Ureter (tissue), 1 donor: ENCODE data around the gene LYZL2. TPM values are rescaled to one million over a fixed set of nuclear protein-coding genes. Genes with fewer than 3 reads are reported as not detected.
"Not testable (repeated sequence)": the region's sequence is repeated elsewhere in the genome, so short reads cannot be mapped to it uniquely, and the experiment has no call there.

Experiments
- DNase-seq: peaks from one replicate; pipeline ENCODE4 v3.0.0-alpha.2; 2020; ENCODE audit warnings: low spot score
- total RNA-seq: library from RNA; stranded (reverse); gene quantifications from one replicate; pipeline ENCODE4 v1.2.4, GENCODE V29; 2023
- donor health status: DM: yes; HTN: yes; CAD: no.

Gene LYZL2
- total RNA-seq, 1 donor from 2014 or later: not detected

DNA sequence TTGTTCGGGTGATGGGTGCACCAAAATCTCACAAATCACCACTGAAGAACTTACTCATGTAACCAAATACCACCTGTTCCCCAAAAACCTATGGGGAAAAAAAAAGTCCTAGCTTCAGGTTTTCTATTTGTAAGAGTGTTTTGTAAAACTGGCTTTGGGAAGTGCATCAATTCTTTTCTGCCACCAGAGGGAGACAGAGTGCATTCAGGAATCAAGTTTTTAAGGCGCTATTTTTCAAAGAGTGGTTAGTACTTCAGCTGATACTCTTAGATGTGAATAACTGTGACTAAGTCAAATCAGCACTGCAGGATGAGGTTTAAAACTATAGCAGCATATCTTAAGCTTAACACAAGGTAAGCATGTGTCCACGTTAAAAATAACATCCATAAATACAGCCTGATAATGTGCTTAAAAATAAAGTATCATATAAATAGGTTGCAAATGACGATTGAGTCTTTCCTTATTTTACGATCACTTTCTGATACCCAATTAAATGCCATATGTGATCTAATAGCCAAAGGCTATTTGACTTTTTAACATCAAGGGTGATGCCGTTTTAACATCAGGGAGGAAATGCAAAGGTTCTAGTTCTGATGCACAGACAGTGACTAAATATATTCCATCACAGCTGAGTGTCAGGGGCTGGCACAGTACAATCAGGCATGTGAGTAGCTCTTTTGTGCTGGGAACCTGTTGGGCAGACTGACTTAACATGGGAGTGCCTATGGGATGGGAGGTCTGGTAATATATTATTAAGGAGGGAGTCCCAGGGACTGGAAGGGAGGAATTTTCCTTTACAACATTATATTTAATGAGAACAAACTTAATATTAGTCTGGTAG lies 10.6 kb upstream of the LYZL2 start:
- DNase-seq: no peak

DNA sequence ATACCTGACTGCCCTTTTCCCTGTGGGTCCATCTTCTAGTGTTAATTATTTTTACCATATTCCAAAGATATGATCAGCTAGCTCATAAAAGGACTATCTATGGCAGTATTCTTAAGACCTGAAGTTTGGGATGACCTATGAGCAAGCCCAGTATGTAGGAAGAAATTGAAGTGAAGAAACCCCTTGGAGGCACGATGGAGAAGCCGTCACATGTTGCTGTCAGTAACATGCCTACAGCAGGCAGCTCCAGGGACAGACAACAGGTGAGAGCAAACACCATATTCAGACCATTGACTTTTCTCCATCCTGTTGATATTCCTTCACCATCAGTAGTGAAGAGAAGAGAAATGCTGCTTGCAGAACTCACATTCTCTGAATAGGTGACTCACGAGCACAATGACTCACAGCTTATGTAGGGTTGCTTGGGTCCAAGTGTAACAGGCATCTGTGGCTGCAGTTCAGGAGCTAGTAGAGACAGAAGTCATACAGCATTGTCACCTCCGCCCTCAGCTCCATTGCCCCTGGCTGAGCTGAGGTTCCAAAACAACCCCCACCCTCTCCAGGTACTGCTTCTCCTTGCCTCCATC lies 8.4 kb upstream of the LYZL2 start:
- DNase-seq: no peak

GRCh38 chr10:30631188-30631587 lies 1.6 kb upstream of the LYZL2 start:
- DNase-seq: no peak

- DNase-seq: no peak
Observed at GRCh38 chr10:30630571-30630970, 1.0 kb upstream of the LYZL2 start.

GRCh38 chr10:30628576-30628975 lies 977 bp downstream of the LYZL2 start:
- DNase-seq: not testable (repeated sequence)

GRCh38 chr10:30626837-30627236 lies 2.7 kb downstream of the LYZL2 start:
- not testable (repeated sequence) for DNase-seq

DNA sequence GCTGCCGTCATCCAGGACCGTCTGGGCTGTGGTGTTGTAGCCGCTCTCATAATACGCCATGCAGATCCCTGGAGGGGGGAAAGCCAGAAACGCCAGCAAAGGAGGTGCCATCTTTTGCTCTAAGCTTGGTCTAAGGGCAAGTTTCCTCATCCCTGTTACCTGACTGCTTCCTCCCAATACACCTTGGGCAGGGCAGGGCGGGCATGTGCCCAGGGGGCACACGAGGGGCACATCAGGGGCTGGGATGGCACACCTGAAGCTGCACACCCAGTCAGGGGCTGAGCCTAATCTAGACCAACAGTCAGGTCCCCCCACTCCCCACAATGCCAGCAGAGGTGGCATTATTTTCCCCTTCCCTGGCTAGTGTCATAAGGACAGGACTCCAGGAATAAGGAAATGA lies 3.4 kb downstream of the LYZL2 start:
- not testable (repeated sequence) for DNase-seq

DNA sequence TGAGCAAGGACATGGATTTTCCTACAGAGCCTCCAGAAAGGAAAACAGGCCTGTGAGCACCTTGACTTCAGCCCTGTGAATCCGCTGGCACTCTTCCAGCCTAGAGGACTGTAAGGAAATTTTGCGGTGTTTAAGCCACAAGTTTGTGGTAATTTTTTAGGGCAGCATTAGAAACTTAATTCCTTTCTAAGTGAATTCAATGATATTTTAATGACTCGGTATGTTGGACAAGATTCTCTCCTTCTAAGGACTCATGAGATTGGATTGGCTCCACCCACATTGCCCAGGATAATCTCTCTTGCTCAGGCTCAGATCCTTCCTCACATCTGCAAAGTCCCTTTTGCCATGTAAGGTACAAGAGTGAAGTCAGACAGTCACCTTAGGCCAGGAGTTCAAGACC lies 4.5 kb downstream of the LYZL2 start:
- no peak for DNase-seq

- no peak for DNase-seq
Observed at GRCh38 chr10:30619966-30620365, 9.6 kb downstream of the LYZL2 start.

DNA sequence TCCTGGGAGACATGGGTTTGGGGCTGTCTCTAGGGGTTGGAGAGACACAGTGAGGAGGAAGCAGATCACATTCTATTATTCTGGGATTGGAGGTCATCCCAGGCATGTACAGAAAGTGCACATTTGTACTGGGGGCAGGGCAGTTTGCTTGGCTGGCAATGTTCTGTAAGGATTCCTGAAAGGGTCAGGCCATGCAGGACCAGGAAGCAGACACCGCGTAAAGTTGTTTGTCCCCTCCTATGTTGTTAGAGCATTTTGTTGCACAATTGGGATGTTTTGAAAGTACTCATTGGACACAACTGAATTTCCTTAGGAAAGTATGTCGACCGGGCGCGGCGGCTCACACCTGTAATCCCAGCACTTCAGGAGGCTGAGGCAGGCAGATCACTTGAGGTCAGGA lies 12.5 kb downstream of the LYZL2 start:
- no peak for DNase-seq

DNA sequence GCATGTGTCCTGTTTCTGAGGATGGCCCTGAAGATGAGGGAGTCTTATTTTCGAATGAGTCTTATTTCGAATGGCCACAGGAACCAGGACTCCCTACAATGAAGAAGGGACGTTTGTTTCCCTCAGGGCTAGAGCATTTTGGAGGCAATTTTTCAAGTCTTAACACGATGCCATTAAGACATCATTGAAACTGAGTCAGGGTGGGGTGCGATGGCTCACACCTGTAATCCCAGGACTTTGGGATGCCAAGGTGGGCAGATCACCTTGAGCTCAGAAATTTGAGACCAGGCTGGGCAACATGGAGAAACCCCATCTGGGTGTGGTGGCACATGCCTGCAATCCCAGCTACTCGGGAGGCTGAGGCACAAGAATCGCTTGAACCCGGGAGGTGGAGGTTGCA lies 18.5 kb downstream of the LYZL2 start:
- not testable (repeated sequence) for DNase-seq

DNA sequence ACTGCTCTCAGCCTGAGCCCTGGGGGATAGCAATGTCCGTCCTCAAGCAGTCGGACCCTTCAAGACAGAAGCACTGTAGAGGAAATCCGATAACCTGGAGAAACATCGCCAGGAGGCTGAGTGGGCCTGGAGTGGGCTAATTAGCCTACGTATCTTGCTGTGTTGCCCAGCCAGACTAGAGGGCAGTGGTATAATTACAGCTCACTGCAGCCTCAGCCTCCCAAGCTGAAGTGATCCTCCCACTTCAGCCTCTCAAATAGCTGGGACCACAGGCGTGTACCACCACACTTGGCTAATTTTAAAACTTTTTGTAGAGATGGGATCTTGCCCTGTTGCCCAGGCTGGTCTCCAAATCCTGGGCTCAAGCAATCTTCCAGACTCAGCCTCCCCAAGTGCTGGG lies 21.7 kb downstream of the LYZL2 start:
- DNase-seq: no peak

GRCh38 chr10:30606313-30606712 lies 23.2 kb downstream of the LYZL2 start:
- no peak for DNase-seq

GRCh38 chr10:30605341-30606121 lies 24.0 kb downstream of the LYZL2 start:
- not testable (repeated sequence) for DNase-seq

DNA sequence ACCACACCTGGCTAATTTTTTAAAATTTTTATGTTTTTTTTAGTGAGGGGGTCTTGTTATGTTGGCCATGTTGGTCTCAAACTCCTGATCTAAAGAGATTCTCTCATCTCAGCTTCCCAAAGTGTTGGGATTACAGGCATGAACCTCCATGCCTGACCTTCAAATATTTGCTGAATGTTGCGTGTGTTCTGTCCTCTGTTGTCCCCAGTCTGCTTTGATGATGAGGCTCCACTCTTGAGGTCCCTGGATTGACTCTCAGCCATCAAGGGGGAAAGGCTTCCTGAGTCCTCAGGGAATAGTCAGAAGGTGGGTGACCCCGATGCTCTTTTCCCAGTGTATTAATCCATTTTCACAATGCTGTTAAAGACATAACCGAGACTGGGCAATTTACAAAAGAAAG lies 26.0 kb downstream of the LYZL2 start:
- no peak for DNase-seq

- no peak for DNase-seq
Observed at GRCh38 chr10:30602747-30603146, 26.8 kb downstream of the LYZL2 start.

- DNase-seq: no peak
Observed at GRCh38 chr10:30600005-30600404, 29.5 kb downstream of the LYZL2 start.

GRCh38 chr10:30598105-30598776 lies 31.3 kb downstream of the LYZL2 start:
- no peak for DNase-seq

GRCh38 chr10:30597433-30597824 lies 32.1 kb downstream of the LYZL2 start:
- DNase-seq: not testable (repeated sequence)

GRCh38 chr10:30596493-30597432 lies 32.8 kb downstream of the LYZL2 start:
- DNase-seq: not testable (repeated sequence)

- no peak for DNase-seq
Observed at GRCh38 chr10:30596013-30596412, 33.5 kb downstream of the LYZL2 start.
